SIG-M5 treated with dmso at 0.1 percent for 504 hours (cell line): ENCODE measurements around the gene MMD.
A peak's percentile ranks its signal among the peaks of the same experiment; 100 is the strongest.
"Not testable (repeated sequence)": the region's sequence is repeated elsewhere in the genome, so short reads cannot be mapped to it uniquely, and the experiment has no call there.

Experiments used
- DNase-seq: peaks from one replicate; lab custom pipeline; 2025; ENCODE audit not compliant: unreplicated experiment; lab: John Stamatoyannopoulos, UW

Gene MMD

GRCh38 chr17:55395803-55396505 lies 25.7 kb downstream of the MMD start:
- DNase-seq = no peak

- DNase-seq = peak; percentile 8
These were observed 27.1 kb downstream of the MMD start for GRCh38 chr17:55394357-55395021.

- DNase-seq = no peak
These were observed 29.7 kb downstream of the MMD start for GRCh38 chr17:55391764-55392467.

GRCh38 chr17:55391244-55391757 lies 30.3 kb downstream of the MMD start:
- no peak for DNase-seq

- DNase-seq = no peak
These were observed 31.2 kb downstream of the MMD start for GRCh38 chr17:55390364-55390977.

- not testable (repeated sequence) for DNase-seq
These were observed 31.9 kb downstream of the MMD start for GRCh38 chr17:55389715-55390114.

- DNase-seq = no peak
These were observed 32.8 kb downstream of the MMD start for GRCh38 chr17:55388842-55389241.

- DNase-seq = no peak
These were observed 34.8 kb downstream of the MMD start for GRCh38 chr17:55386796-55387332.

GRCh38 chr17:55384643-55385232 lies 36.9 kb downstream of the MMD start:
- no peak for DNase-seq

- DNase-seq = no peak
These were observed 37.6 kb downstream of the MMD start for GRCh38 chr17:55383771-55384642.

GRCh38 chr17:55381017-55381770 lies 40.4 kb downstream of the MMD start:
- DNase-seq = no peak

- no peak for DNase-seq
These were observed 43.9 kb downstream of the MMD start for GRCh38 chr17:55377671-55378275.

- no peak for DNase-seq
These were observed 52.9 kb downstream of the MMD start for GRCh38 chr17:55368706-55369105.

GRCh38 chr17:55366020-55366481 lies 55.6 kb downstream of the MMD start:
- DNase-seq = no peak

GRCh38 chr17:55363033-55363432 lies 58.6 kb downstream of the MMD start:
- DNase-seq = no peak

- no peak for DNase-seq
These were observed 60.7 kb downstream of the MMD start for GRCh38 chr17:55360971-55361370.

GRCh38 chr17:55356434-55357328 lies 65.0 kb downstream of the MMD start:
- DNase-seq = peak; percentile 79

GRCh38 chr17:55354941-55355340 lies 66.7 kb downstream of the MMD start:
- no peak for DNase-seq
